NOMO-1 treated with DMSO at 0.1 percent for 48 hours (cell line): ENCODE data around the gene ZNF227.
"Not testable (repeated sequence)": the region's sequence is repeated elsewhere in the genome, so short reads cannot be mapped to it uniquely, and the experiment has no call there.

Experiments used
- DNase-seq: peaks from one replicate; lab custom pipeline; 2025; ENCODE audit not compliant: unreplicated experiment; lab: John Stamatoyannopoulos, UW

Gene ZNF227

GRCh38 chr19:44236384-44236783, 24.1 kb downstream of the ZNF227 start:
- DNase-seq = no peak

GRCh38 chr19:44252332-44252731, 40.0 kb downstream of the ZNF227 start:
- not testable (repeated sequence) for DNase-seq

- DNase-seq = not testable (repeated sequence)
These were observed 41.1 kb downstream of the ZNF227 start for GRCh38 chr19:44253392-44253791.

GRCh38 chr19:44254496-44254895, 42.2 kb downstream of the ZNF227 start:
- DNase-seq = no peak

GRCh38 chr19:44255705-44256411, 43.5 kb downstream of the ZNF227 start:
- no peak for DNase-seq

GRCh38 chr19:44258136-44258535, 45.8 kb downstream of the ZNF227 start:
- DNase-seq = no peak

GRCh38 chr19:44258835-44259413, 46.6 kb downstream of the ZNF227 start:
- no peak for DNase-seq

GRCh38 chr19:44260343-44260681, 48.0 kb downstream of the ZNF227 start:
- DNase-seq = no peak

GRCh38 chr19:44260695-44261446, 48.5 kb downstream of the ZNF227 start:
- no peak for DNase-seq

- DNase-seq = no peak
These were observed 65.0 kb downstream of the ZNF227 start for GRCh38 chr19:44277331-44277730.

GRCh38 chr19:44278181-44278690, 65.9 kb downstream of the ZNF227 start:
- DNase-seq = no peak

GRCh38 chr19:44280916-44281315, 68.6 kb downstream of the ZNF227 start:
- DNase-seq = no peak

- DNase-seq = no peak
These were observed 70.5 kb downstream of the ZNF227 start for GRCh38 chr19:44282846-44283245.

GRCh38 chr19:44284968-44285367, 72.6 kb downstream of the ZNF227 start:
- DNase-seq = no peak
